Right atrium auricular region (tissue), 2 donors: ENCODE measurements around the gene PARD3B. TPM values are rescaled to one million over a fixed set of nuclear protein-coding genes. Genes with fewer than 3 reads are reported as not detected.

Source experiments
- DNase-seq: peaks from one replicate; pipeline ENCODE4 v3.0.0-alpha.2; 2019; ENCODE audit warnings: low spot score
- H3K27ac ChIP-seq, 2 donors: fragments of 200-600 bp; sonication (generic); 1 replicate in 1 of 2; 2 replicates in 1 of 2; pipeline ENCODE4 v1.5.1; 2016 to 2019
- H3K27me3 ChIP-seq, 2 donors: fragments of 200-600 bp; sonication (generic); one replicate each; pipeline versions ENCODE4 v1.5.1 to v1.6.0; 2017 to 2019
- H3K36me3 ChIP-seq: fragments of 200-600 bp; sonication (generic); one replicate; pipeline ENCODE4 v1.5.1; 2016
- H3K4me1 ChIP-seq, 2 donors: fragments of 200-600 bp; sonication (generic); one replicate each; pipeline versions ENCODE4 v1.5.1 to v1.6.0; 2017 to 2019
- H3K4me3 ChIP-seq, 2 donors: fragments of 200-600 bp; sonication (generic); 1 replicate in 1 of 2; 2 replicates in 1 of 2; pipeline ENCODE4 v1.5.1; 2017 to 2019; ENCODE audit warnings: mild to moderate bottlenecking in 1 of 2, moderate library complexity in 1 of 2
- H3K9me3 ChIP-seq, 2 donors: fragments of 200-600 bp; sonication (generic); one replicate each; pipeline ENCODE4 v1.5.1; 2019
- total RNA-seq, 2 donors: library from RNA; depleted of rRNA; stranded (reverse); fragments of >200 nt; gene quantifications; one replicate each; pipeline ENCODE4 v1.1.0, GENCODE V29; 2016
- TF ChIP-seq, protein P1 (sequence below), 2 donors: fragments of 200-600 bp; sonication (generic); IDR thresholded peaks; one replicate each; pipeline ENCODE4 v1.5.1; 2019; ENCODE audit warnings: antibody characterized with exemption in 2 of 2

Gene PARD3B
- total RNA-seq, 2 donors from 2014 or later: 7.4 to 12.2 TPM

GRCh38 chr2:205579335-205579734, 1034.1 kb downstream of the PARD3B start:
- TF ChIP-seq, protein P1, sequence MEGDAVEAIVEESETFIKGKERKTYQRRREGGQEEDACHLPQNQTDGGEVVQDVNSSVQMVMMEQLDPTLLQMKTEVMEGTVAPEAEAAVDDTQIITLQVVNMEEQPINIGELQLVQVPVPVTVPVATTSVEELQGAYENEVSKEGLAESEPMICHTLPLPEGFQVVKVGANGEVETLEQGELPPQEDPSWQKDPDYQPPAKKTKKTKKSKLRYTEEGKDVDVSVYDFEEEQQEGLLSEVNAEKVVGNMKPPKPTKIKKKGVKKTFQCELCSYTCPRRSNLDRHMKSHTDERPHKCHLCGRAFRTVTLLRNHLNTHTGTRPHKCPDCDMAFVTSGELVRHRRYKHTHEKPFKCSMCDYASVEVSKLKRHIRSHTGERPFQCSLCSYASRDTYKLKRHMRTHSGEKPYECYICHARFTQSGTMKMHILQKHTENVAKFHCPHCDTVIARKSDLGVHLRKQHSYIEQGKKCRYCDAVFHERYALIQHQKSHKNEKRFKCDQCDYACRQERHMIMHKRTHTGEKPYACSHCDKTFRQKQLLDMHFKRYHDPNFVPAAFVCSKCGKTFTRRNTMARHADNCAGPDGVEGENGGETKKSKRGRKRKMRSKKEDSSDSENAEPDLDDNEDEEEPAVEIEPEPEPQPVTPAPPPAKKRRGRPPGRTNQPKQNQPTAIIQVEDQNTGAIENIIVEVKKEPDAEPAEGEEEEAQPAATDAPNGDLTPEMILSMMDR (IDR thresholded peaks at IDR 0.05): no peak
- H3K27ac ChIP-seq: no peak overlapping the region
- H3K27me3 ChIP-seq: no peaks in the 10 kb centered on the region
- no peaks in the 10 kb centered on the region for H3K36me3 ChIP-seq
- DNase-seq: no peak
- no peaks in the 10 kb centered on the region for H3K4me1 ChIP-seq
- H3K9me3 ChIP-seq: peaks cover 0 to 11% of the 10 kb centered on the region in 2 donors
- H3K4me3 ChIP-seq: no peak overlapping the region

- H3K27me3 ChIP-seq: no peaks in the 10 kb centered on the region
- no peak overlapping the region for H3K4me3 ChIP-seq
- TF ChIP-seq, protein P1 (IDR thresholded peaks at IDR 0.05): no peak
- H3K9me3 ChIP-seq: peaks cover 0 to 7% of the 10 kb centered on the region in 2 donors
- no peaks in the 10 kb centered on the region for H3K4me1 ChIP-seq
- H3K27ac ChIP-seq: no peak overlapping the region
- H3K36me3 ChIP-seq: no peaks in the 10 kb centered on the region
- no peak for DNase-seq
Observed at GRCh38 chr2:205580212-205580987, 1035.1 kb downstream of the PARD3B start.

DNA sequence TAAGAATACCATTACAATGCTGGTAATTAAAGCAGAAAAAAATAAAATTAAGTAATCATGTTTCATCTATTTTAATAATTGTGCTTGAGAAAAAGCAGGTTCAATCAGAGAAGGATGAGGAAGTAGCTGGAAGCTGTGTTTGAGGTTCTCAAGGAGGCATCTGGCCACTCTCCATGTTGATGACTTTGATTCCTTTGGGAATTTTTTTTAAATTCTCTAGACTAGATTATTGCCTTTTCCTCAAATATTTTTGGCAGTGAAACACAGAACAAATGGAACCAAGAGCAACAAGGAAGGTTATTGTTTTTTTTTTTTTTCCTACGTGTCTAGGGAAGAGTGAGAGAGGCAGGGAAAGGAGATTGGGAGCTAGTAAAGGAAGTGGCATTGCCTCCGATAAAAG, 1037.1 kb downstream of the PARD3B start:
- no peak overlapping the region for H3K27ac ChIP-seq

DNA sequence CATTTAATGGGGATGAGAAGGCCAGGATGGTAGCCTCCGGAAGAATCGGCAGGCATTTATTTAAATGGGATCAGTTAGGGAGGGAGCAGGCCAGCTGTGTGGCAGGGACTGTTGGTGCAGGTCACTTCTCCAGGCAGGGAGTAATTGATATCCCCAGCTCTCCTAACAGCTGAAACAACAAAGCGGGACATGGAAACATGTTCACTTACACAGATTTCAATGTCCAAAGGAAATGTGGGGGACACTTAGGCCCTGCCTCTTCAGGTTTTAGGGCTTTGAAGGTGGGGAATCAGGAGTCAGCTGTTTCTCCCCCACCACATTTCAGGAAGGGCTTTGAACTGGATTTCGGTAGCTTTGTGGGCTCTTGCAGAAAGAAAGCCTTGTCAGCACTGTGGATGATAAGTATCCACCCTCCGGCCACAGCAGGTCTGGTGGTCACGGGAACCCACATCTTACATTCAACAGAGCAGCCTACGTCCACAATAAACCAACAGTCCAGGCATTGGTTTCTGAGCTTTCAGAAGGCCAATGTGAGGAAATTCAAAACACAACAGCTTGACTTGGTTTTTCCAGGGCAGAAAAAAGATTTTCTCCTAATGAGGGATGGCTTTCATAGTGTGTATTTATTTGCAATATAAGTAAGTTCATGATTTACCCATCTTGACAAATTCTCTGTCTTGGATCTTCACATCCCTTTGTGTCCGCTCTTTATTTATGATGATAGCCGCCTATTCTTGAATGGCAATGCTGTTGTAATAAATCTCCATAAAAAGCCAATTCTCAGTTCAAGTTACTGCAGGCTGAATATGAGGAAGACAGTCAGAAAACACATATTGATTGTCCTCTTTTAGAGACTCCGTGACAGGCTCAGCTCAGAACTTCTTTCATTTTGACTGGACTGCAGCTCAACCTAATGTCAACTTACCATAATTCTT, 1040.4 kb downstream of the PARD3B start:
- Histone ChIP-seq H3K27ac (no peak overlapping the region), H3K4me1 (no peaks in the 10 kb centered on the region), H3K9me3 (no peaks in the 10 kb centered on the region), H3K36me3 (no peaks in the 10 kb centered on the region), H3K4me3 (no peak overlapping the region), H3K27me3 (no peaks in the 10 kb centered on the region)
- TF ChIP-seq, protein P1 (IDR thresholded peaks at IDR 0.05): no peak
- no peak for DNase-seq

More for the DNA sequence above, 1037.1 kb downstream of the PARD3B start:
- Histone ChIP-seq H3K36me3 (no peaks in the 10 kb centered on the region), H3K4me3 (no peak overlapping the region), H3K4me1 (no peaks in the 10 kb centered on the region), H3K9me3 (no peaks in the 10 kb centered on the region), H3K27me3 (no peaks in the 10 kb centered on the region)
- DNase-seq: no peak
- TF ChIP-seq, protein P1 (IDR thresholded peaks at IDR 0.05): no peak

DNA sequence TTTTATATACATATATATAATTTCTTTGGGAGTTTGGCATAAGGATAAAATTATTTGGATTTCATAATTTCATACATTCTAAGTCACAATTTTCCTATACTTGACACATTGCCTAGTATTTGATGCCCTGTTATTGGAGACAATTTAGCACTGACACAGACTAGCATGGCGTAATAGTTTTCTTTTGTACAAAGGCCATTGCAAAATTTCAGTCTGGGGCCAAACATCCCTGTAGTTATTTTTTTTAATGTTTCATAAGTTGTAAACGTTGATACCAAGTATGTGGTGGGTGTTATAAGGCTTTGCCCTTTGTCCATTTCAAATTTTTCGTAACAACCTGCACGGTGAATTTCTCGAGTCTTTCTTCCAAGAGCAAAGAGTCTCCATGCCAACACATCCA, 1041.4 kb downstream of the PARD3B start:
- Histone ChIP-seq H3K4me1 (no peaks in the 10 kb centered on the region), H3K4me3 (no peak overlapping the region), H3K36me3 (no peaks in the 10 kb centered on the region), H3K9me3 (no peaks in the 10 kb centered on the region), H3K27ac (no peak overlapping the region), H3K27me3 (no peaks in the 10 kb centered on the region)
- no peak for DNase-seq
- TF ChIP-seq, protein P1 (IDR thresholded peaks at IDR 0.05): no peak
